BE2C (cell line): ENCODE measurements around the gene SNX3.

ENCODE experiments used
- DNase-seq: peaks from one replicate; pipeline ENCODE4 v3.0.0-alpha.2; 2020
- H3K27me3 ChIP-seq: fragments of 250-450 bp; sonication (Bioruptor Pico); 2 replicates; pipeline ENCODE4 v1.5.1; 2020; ENCODE audit warnings: mild to moderate bottlenecking
- H3K36me3 ChIP-seq: fragments of 250-450 bp; sonication (Bioruptor Pico); 2 replicates; pipeline ENCODE4 v1.5.1; 2020; ENCODE audit warnings: mild to moderate bottlenecking
- H3K4me1 ChIP-seq: fragments of 250-450 bp; sonication (Bioruptor Pico); 2 replicates; pipeline ENCODE4 v1.5.1; 2020
- H3K4me3 ChIP-seq: 2 replicates; pipeline ENCODE4 v1.5.1; 2011; ENCODE audit warnings: low read depth, low read length
- H3K9me3 ChIP-seq: fragments of 250-450 bp; sonication (Bioruptor Pico); 2 replicates; pipeline ENCODE4 v1.5.1; 2020
- TF ChIP-seq, protein P1 (sequence below): IDR thresholded peaks from 2 replicates; pipeline ENCODE4 v1.5.1; 2012; ENCODE audit warnings: mild to moderate bottlenecking, low read depth, low read length

SNX3 gene

DNA sequence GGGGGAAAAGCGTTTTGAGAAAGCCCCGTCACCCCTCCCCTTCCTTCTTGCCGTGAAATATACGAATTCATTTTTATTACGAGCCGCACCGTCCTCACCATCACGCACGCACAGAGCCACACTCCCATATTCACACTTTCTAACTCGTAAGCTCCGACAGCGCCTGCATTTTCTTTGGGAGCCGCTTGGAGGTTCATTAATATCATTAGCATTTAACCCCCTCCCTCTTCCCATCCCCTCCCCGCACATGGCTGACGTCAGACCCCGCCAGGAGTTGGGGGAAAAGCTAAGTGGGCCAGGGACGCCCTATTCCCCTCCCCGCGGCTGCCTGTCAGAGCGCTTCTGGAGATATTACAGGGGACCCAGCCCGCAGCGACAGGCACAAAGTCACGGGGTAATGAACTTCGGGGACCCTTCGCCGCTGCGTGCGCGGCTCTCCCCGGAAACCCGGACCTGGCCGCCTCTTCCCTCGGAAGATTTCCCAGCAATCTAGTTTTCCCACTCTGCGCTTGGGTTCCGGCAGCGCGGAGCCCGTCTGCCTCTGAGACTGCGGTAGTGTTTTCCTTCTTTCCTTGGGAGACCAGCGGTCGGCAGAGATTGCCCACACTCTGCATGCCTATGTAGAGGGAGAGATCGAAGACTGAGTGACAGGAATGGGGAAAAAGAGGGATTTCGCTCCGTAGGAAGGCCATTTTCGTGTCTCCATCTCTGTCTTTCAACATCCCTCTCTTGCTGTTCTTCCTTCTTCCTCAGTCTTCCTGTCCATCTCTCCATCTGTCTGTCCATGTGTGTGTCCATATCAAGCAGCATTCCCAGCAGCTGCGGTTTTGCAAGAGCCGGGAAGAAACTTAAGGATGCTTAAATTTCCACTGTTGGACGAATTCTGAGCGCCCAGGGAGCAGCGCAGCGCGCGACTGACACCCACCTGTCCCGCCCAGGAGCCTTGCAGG is 94.9 kb downstream of the SNX3 start, which contains the start of gene NR2E1:
TSS of gene NR2E1 (plus strand) at position 309 of the 950 bp plus-strand sequence. CDS start 744 bp downstream, outside the sequence.
- Histone ChIP-seq H3K27me3 (peaks cover 99% of the 10 kb centered on the region), H3K4me1 (no peaks in the 10 kb centered on the region; the same call in 1 of the 2 replicates), H3K9me3 (no peaks in the 10 kb centered on the region), H3K4me3 (peak within 1 kb of the TSS; percentile 28), H3K36me3 (no peaks in the 10 kb centered on the region)
- TF ChIP-seq, protein P1, sequence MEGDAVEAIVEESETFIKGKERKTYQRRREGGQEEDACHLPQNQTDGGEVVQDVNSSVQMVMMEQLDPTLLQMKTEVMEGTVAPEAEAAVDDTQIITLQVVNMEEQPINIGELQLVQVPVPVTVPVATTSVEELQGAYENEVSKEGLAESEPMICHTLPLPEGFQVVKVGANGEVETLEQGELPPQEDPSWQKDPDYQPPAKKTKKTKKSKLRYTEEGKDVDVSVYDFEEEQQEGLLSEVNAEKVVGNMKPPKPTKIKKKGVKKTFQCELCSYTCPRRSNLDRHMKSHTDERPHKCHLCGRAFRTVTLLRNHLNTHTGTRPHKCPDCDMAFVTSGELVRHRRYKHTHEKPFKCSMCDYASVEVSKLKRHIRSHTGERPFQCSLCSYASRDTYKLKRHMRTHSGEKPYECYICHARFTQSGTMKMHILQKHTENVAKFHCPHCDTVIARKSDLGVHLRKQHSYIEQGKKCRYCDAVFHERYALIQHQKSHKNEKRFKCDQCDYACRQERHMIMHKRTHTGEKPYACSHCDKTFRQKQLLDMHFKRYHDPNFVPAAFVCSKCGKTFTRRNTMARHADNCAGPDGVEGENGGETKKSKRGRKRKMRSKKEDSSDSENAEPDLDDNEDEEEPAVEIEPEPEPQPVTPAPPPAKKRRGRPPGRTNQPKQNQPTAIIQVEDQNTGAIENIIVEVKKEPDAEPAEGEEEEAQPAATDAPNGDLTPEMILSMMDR, result no peak
- DNase-seq, result no peak

DNA sequence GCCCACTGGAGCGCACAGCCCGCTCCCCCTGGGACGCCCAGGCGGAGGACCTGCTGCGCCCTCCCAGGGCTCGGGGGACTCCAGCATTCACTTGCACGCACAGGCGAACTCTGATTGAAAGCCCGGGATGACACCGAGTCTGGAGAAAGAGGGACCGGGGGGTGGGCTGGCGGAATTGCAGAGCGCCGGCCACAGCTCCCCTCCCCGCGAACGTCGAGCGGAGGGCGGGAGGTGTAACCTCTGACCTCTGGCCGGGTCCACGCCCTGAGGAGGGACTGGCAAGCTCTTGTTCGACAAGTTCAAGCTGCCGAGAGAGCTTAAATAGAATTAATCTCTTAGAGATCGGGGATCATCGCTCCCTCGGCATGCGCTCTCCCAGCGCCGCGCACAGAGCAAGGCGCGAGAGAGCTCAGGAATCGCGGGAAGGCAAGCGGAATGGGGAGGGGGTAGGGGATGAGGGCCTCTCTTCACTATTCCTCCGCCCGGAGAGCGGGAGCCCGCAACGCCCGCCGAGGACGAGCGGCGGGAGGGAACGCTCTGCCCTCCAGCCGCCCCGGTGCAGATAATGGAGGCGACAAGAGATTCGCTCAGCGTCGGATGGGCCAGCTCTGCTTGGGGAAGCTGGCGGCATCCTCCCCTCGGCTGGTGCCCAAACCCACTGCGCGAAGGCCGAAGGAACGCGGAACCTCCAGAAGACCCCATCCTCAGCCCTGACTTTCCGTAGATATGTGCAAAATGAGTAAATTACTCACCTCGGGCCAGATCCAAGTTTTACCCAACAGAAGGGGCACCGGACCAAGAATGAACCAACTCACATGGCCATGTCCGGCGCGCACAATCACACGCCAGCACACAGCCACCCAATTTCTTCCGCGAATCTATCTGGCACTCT is 95.8 kb downstream of the SNX3 start:
- no peak for DNase-seq
- H3K36me3 ChIP-seq, result no peaks in the 10 kb centered on the region
- no peaks in the 10 kb centered on the region; the same call in 1 of the 2 replicates for H3K4me1 ChIP-seq
- H3K27me3 ChIP-seq, result peaks cover 98% of the 10 kb centered on the region
- H3K4me3 ChIP-seq, result peak overlapping the region; percentile 28
- no peaks in the 10 kb centered on the region for H3K9me3 ChIP-seq
- TF ChIP-seq, protein P1, result no peak

DNA sequence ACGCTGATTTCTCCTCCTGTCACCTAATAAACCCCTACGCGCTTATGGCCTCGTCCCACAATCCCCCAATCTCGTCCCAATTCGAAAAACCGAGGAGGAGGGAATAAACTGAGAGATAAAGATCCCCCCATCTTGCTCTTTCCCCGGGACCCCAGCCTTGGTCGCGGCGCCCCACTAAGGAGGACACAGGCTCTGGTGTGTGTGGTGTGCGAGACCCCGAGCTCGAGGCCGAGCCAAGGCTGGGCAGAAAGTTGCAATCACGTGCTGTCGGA is 96.4 kb downstream of the SNX3 start:
- Histone ChIP-seq H3K27me3 (peaks cover 98% of the 10 kb centered on the region), H3K4me1 (no peaks in the 10 kb centered on the region; the same call in 1 of the 2 replicates), H3K4me3 (peak overlapping the region; percentile 10; the same call in 1 of the 2 replicates)

DNA sequence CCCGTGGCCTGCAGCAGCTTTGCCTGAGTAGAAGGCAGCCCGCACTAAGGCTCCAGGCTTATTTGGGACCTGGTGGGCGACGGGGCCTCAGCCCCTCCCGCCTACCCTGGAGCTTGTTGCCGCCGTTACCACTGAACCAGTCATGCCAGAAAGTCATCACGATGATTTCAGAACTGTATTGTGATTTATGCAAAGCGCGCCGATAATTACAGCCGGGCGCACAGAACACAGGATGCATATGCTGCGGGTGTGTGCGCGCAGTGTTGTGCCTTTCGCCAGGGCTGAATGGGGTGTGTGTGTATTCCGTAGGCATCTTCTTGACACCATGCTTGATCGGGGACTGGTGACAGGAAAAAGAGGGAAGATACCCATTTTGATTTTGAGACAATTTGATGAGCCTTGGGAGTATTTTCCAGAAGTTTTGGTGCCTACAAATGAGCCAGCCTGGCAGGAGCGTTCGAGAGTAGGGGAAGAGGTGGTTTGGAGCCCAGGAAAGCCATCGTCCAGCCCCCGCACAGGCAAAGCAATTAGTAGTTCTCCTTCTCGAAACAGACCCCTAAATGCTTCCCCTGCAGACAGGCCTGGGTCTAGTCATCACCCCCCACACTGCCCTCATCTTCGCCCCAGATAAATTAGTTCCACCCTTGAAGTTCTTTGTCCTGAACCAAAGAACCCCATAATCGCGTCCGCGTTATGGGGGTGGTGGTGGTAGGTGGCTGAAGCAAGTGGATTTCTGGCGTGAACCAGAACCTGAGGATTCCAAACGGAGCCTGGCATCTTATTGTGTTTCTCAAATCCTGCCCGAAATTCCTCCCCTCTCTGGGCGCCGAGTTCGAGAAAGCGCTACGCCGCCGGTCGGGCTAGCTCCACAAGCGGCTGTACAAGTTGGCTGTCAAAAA is 96.9 kb downstream of the SNX3 start:
- no peak overlapping the region for H3K4me3 ChIP-seq
- DNase-seq, result no peak

More for the DNA sequence above, 96.4 kb downstream of the SNX3 start:
- no peaks in the 10 kb centered on the region for H3K9me3 ChIP-seq
- H3K36me3 ChIP-seq, result no peaks in the 10 kb centered on the region
- no peak for DNase-seq
- TF ChIP-seq, protein P1, result no peak

DNA sequence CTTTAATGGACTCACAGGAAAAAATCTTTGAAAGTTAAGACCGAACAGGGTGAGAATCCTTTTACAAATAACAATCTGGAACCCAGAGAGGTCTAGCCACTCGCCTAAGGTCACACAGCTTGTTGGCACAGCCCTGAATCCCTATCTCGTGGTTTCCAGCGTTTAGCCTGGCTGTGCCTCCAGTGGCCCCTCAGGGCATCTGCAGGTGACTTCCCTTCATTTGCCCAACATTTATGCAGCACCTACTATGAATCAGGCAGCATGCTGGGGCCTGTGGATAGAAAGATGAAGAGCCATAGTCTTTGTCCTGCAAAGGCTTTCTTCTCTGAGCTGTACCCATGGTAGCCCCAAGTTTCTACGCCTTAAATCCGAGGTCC is 97.6 kb downstream of the SNX3 start:
- no peak for DNase-seq
- no peak overlapping the region for H3K4me3 ChIP-seq
- TF ChIP-seq, protein P1, result peak; percentile 7; the same call in 1 of the 2 replicates
- H3K4me1 ChIP-seq, result no peaks in the 10 kb centered on the region; the same call in 1 of the 2 replicates
- H3K27me3 ChIP-seq, result peaks cover 98% of the 10 kb centered on the region
- H3K9me3 ChIP-seq, result no peaks in the 10 kb centered on the region
- H3K36me3 ChIP-seq, result no peaks in the 10 kb centered on the region

More for the DNA sequence above, 96.9 kb downstream of the SNX3 start:
- H3K4me1 ChIP-seq, result no peaks in the 10 kb centered on the region; the same call in 1 of the 2 replicates
- H3K36me3 ChIP-seq, result no peaks in the 10 kb centered on the region
- TF ChIP-seq, protein P1, result no peak
- no peaks in the 10 kb centered on the region for H3K9me3 ChIP-seq
- H3K27me3 ChIP-seq, result peaks cover 98% of the 10 kb centered on the region
